Activated B cell treated with CpG ODN at 0.5 μM for 24 hours (primary cell): ENCODE data around the gene PRRG2. TPM values are rescaled to one million over a fixed set of nuclear protein-coding genes. Genes with fewer than 3 reads are reported as not detected.
A peak's percentile ranks its signal among the peaks of the same experiment; 100 is the strongest.
"Not testable (repeated sequence)": the region's sequence is repeated elsewhere in the genome, so short reads cannot be mapped to it uniquely, and the experiment has no call there.

Source experiments
- ATAC-seq: fragments of 200-7000 bp; cut with Tn5 transposase; one replicate; pipeline ENCODE4 v1.10.0; 2021; ENCODE audit warnings: low read depth, mild to moderate bottlenecking, moderate library complexity
- CTCF ChIA-PET: fragments of 350-600 bp; sonication (Branson Sonifier 250); formaldehyde crosslinking; loops from one replicate; lab custom pipeline; 2021; ENCODE audit warnings: antibody characterized with exemption; lab: Charles Lee
- POLR2A ChIA-PET: fragments of 350-600 bp; sonication (Branson Sonifier 250); formaldehyde crosslinking; loops from one replicate; lab custom pipeline; 2021; ENCODE audit warnings: antibody characterized with exemption; lab: Charles Lee
- DNase-seq: peaks from one replicate; pipeline ENCODE4 v3.0.0; 2022
- H3K27ac Mint-ChIP-seq: one replicate; pipeline ENCODE4 v1.8.0; 2020; ENCODE audit warnings: mixed read lengths
- H3K27me3 Mint-ChIP-seq: one replicate; pipeline ENCODE4 v1.8.0; 2021; ENCODE audit warnings: mixed read lengths
- H3K36me3 Mint-ChIP-seq: one replicate; pipeline ENCODE4 v1.8.0; 2021; ENCODE audit warnings: low read depth, mixed read lengths
- H3K4me1 Mint-ChIP-seq: one replicate; pipeline ENCODE4 v1.8.0; 2021; ENCODE audit warnings: mixed read lengths
- H3K4me3 Mint-ChIP-seq: one replicate; pipeline ENCODE4 v1.8.0; 2020; ENCODE audit warnings: mild to moderate bottlenecking, mixed read lengths
- H3K9me3 Mint-ChIP-seq: one replicate; pipeline ENCODE4 v1.8.0; 2020; ENCODE audit warnings: mixed read lengths
- CTCF ChIP-seq: fragments of 200-600 bp; IDR thresholded peaks from one replicate; pipeline ENCODE4 v1.8.0; 2022; ENCODE audit warnings: antibody characterized with exemption, mild to moderate bottlenecking
- intact Hi-C: fragments of 100-400 bp; cut with micrococcal nuclease; formaldehyde crosslinking; loops from one replicate; pipeline ENCODE4 v1.15.1; 2024
- total RNA-seq: library from RNA; stranded (reverse); gene quantifications from 2 replicates; pipeline ENCODE4 v1.2.3, GENCODE V29; 2022

Gene PRRG2
- total RNA-seq, 1 donor from 2014 or later = 1.8 TPM

- intact Hi-C loops = no loop called here
- Mint-ChIP-seq H3K27me3 (no peaks in the 10 kb centered on the region), H3K36me3 (peaks cover 49% of the 10 kb centered on the region), H3K4me3 (no peak overlapping the region), H3K27ac (no peak overlapping the region), H3K4me1 (no peaks in the 10 kb centered on the region), H3K9me3 (no peaks in the 10 kb centered on the region)
- POLR2A ChIA-PET = no interaction called here
- ATAC-seq = no peak
- DNase-seq = no peak
- CTCF ChIA-PET = no interaction called here
- TF ChIP-seq CTCF = no peak
Measured at GRCh38 chr19:49626226-49626625, 45.1 kb downstream of the PRRG2 start.

- peaks cover 28% of the 10 kb centered on the region for H3K36me3 Mint-ChIP-seq
- no peaks in the 10 kb centered on the region for H3K9me3 Mint-ChIP-seq
- no peak overlapping the region for H3K4me3 Mint-ChIP-seq
- H3K27ac Mint-ChIP-seq = peak overlapping the region; percentile 61
- intact Hi-C loops = no loop called here
- ChIA-PET POLR2A (no interaction called here), CTCF (no interaction called here)
- no peak for TF ChIP-seq CTCF
- no peak for DNase-seq
- H3K27me3 Mint-ChIP-seq = no peaks in the 10 kb centered on the region
- no peaks in the 10 kb centered on the region for H3K4me1 Mint-ChIP-seq
- ATAC-seq = no peak
Measured at GRCh38 chr19:49629659-49630058, 48.5 kb downstream of the PRRG2 start.

- no peaks in the 10 kb centered on the region for H3K27me3 Mint-ChIP-seq
- no peak for ATAC-seq
- peaks cover 20% of the 10 kb centered on the region for H3K36me3 Mint-ChIP-seq
- no peaks in the 10 kb centered on the region for H3K9me3 Mint-ChIP-seq
- DNase-seq = no peak
- no peaks in the 10 kb centered on the region for H3K4me1 Mint-ChIP-seq
- intact Hi-C loops = no loop called here
- CTCF ChIA-PET = no interaction called here
- H3K4me3 Mint-ChIP-seq = no peak overlapping the region
- H3K27ac Mint-ChIP-seq = peak overlapping the region; percentile 30
- POLR2A ChIA-PET = interaction anchor here (1.3 kb wide), 1 partner anchor 10 kb away, joined by 3 read pairs; no protein-coding TSS in a partner anchor
- TF ChIP-seq CTCF = no peak
Measured at GRCh38 chr19:49631014-49631588, 50.0 kb downstream of the PRRG2 start.

GRCh38 chr19:49631610-49632192, 50.6 kb downstream of the PRRG2 start:
- ATAC-seq = no peak
- TF ChIP-seq CTCF = no peak
- POLR2A ChIA-PET = no interaction called here
- Mint-ChIP-seq H3K4me1 (no peaks in the 10 kb centered on the region), H3K27me3 (no peaks in the 10 kb centered on the region), H3K9me3 (no peaks in the 10 kb centered on the region), H3K27ac (no peak overlapping the region), H3K36me3 (peaks cover 15% of the 10 kb centered on the region), H3K4me3 (no peak overlapping the region)
- intact Hi-C loops = no loop called here
- no peak for DNase-seq
- CTCF ChIA-PET = no interaction called here

- H3K9me3 Mint-ChIP-seq = no peaks in the 10 kb centered on the region
- no peak overlapping the region for H3K27ac Mint-ChIP-seq
- H3K36me3 Mint-ChIP-seq = peaks cover 7% of the 10 kb centered on the region
- no peaks in the 10 kb centered on the region for H3K4me1 Mint-ChIP-seq
- H3K27me3 Mint-ChIP-seq = no peaks in the 10 kb centered on the region
- intact Hi-C loops = no loop called here
- H3K4me3 Mint-ChIP-seq = no peak overlapping the region
- POLR2A ChIA-PET = interaction anchor here (0.6 kb wide), 1 partner anchor 14 kb away, joined by 7 read pairs; no protein-coding TSS in a partner anchor
- ATAC-seq = no peak
- CTCF ChIA-PET = no interaction called here
- DNase-seq = no peak
- TF ChIP-seq CTCF = no peak
Measured at GRCh38 chr19:49632576-49632975, 51.5 kb downstream of the PRRG2 start.

GRCh38 chr19:49633273-49633672, 52.2 kb downstream of the PRRG2 start:
- intact Hi-C loops, H3K36me3 Mint-ChIP-seq, ATAC-seq, H3K9me3 Mint-ChIP-seq, H3K27me3 Mint-ChIP-seq, H3K4me3 Mint-ChIP-seq, CTCF ChIA-PET, H3K4me1 Mint-ChIP-seq, H3K27ac Mint-ChIP-seq, DNase-seq: not testable (repeated sequence)
- POLR2A ChIA-PET = interaction anchor here (0.6 kb wide), 1 partner anchor 14 kb away, joined by 7 read pairs; no protein-coding TSS in a partner anchor
